ENCODE measurements around the gene ROBO1. TPM values are rescaled to one million over a fixed set of nuclear protein-coding genes. Genes with fewer than 3 reads are reported as not detected.

The ROBO1 gene
- total RNA-seq, 1 donor from 2014 or later = 250 TPM

- H3K36me3 Mint-ChIP-seq (ENCODE audit: low read depth, unreplicated experiment) = no peaks in the 10 kb centered on the region
- TF ChIP-seq CTCF (IDR thresholded peaks at IDR 0.05; ENCODE audit: unreplicated experiment) = no peak
- H3K9me3 Mint-ChIP-seq (ENCODE audit: unreplicated experiment) = no peaks in the 10 kb centered on the region
- no peaks in the 10 kb centered on the region for H3K4me1 Mint-ChIP-seq (ENCODE audit: unreplicated experiment)
- DNase-seq (ENCODE audit: low spot score) = no peak
- no peaks in the 10 kb centered on the region for H3K27me3 Mint-ChIP-seq (ENCODE audit: unreplicated experiment)
- no peak overlapping the region for H3K4me3 Mint-ChIP-seq (ENCODE audit: unreplicated experiment)
- H3K27ac Mint-ChIP-seq (ENCODE audit: unreplicated experiment) = no peak overlapping the region
Measured at GRCh38 chr3:79113876-79114275, 653.9 kb downstream of the ROBO1 start.

GRCh38 chr3:79111375-79112052 lies 656.3 kb downstream of the ROBO1 start:
- Mint-ChIP-seq H3K4me3 (ENCODE audit: unreplicated experiment) (no peak overlapping the region), H3K27ac (ENCODE audit: unreplicated experiment) (no peak overlapping the region), H3K36me3 (ENCODE audit: low read depth, unreplicated experiment) (no peaks in the 10 kb centered on the region), H3K4me1 (ENCODE audit: unreplicated experiment) (no peaks in the 10 kb centered on the region), H3K9me3 (ENCODE audit: unreplicated experiment) (no peaks in the 10 kb centered on the region), H3K27me3 (ENCODE audit: unreplicated experiment) (no peaks in the 10 kb centered on the region)
- DNase-seq (ENCODE audit: low spot score) = no peak
- TF ChIP-seq CTCF (IDR thresholded peaks at IDR 0.05; ENCODE audit: unreplicated experiment) = no peak

- H3K36me3 Mint-ChIP-seq (ENCODE audit: low read depth, unreplicated experiment) = no peaks in the 10 kb centered on the region
- no peak for DNase-seq (ENCODE audit: low spot score)
- H3K27me3 Mint-ChIP-seq (ENCODE audit: unreplicated experiment) = no peaks in the 10 kb centered on the region
- H3K9me3 Mint-ChIP-seq (ENCODE audit: unreplicated experiment) = no peaks in the 10 kb centered on the region
- H3K27ac Mint-ChIP-seq (ENCODE audit: unreplicated experiment) = no peak overlapping the region
- no peak overlapping the region for H3K4me3 Mint-ChIP-seq (ENCODE audit: unreplicated experiment)
- H3K4me1 Mint-ChIP-seq (ENCODE audit: unreplicated experiment) = no peaks in the 10 kb centered on the region
- TF ChIP-seq CTCF (IDR thresholded peaks at IDR 0.05; ENCODE audit: unreplicated experiment) = no peak
Measured at GRCh38 chr3:79109754-79110153, 658.0 kb downstream of the ROBO1 start.

GRCh38 chr3:79103307-79103706 lies 664.5 kb downstream of the ROBO1 start:
- no peaks in the 10 kb centered on the region for H3K9me3 Mint-ChIP-seq (ENCODE audit: unreplicated experiment)
- H3K4me1 Mint-ChIP-seq (ENCODE audit: unreplicated experiment) = no peaks in the 10 kb centered on the region
- no peaks in the 10 kb centered on the region for H3K27me3 Mint-ChIP-seq (ENCODE audit: unreplicated experiment)
- H3K27ac Mint-ChIP-seq (ENCODE audit: unreplicated experiment) = no peak overlapping the region
- H3K36me3 Mint-ChIP-seq (ENCODE audit: low read depth, unreplicated experiment) = no peaks in the 10 kb centered on the region
- DNase-seq (ENCODE audit: low spot score) = no peak
- no peak for TF ChIP-seq CTCF (IDR thresholded peaks at IDR 0.05; ENCODE audit: unreplicated experiment)
- no peak overlapping the region for H3K4me3 Mint-ChIP-seq (ENCODE audit: unreplicated experiment)

GRCh38 chr3:79097964-79098660 lies 669.7 kb downstream of the ROBO1 start:
- Mint-ChIP-seq H3K27me3 (ENCODE audit: unreplicated experiment) (no peaks in the 10 kb centered on the region), H3K36me3 (ENCODE audit: low read depth, unreplicated experiment) (no peaks in the 10 kb centered on the region)

More at GRCh38 chr3:79097964-79098660, 669.7 kb downstream of the ROBO1 start:
- H3K27ac Mint-ChIP-seq (ENCODE audit: unreplicated experiment) = no peak overlapping the region
- no peak for TF ChIP-seq CTCF (IDR thresholded peaks at IDR 0.05; ENCODE audit: unreplicated experiment)
- no peak overlapping the region for H3K4me3 Mint-ChIP-seq (ENCODE audit: unreplicated experiment)
- H3K9me3 Mint-ChIP-seq (ENCODE audit: unreplicated experiment) = no peaks in the 10 kb centered on the region
- no peak for DNase-seq (ENCODE audit: low spot score)
- no peaks in the 10 kb centered on the region for H3K4me1 Mint-ChIP-seq (ENCODE audit: unreplicated experiment)

Measured in endothelial cell (in vitro differentiated cells).